OCI-LY7 (cell line): ENCODE measurements around the gene CASP4. TPM values are rescaled to one million over a fixed set of nuclear protein-coding genes. Genes with fewer than 3 reads are reported as not detected.

Experiments
- BruUV-seq: library from RNA; stranded (reverse); fragments of 400-500 nt; replicated peaks from 2 replicates; lab custom pipeline; 2021; lab: Mats Ljungman, UMichigan
- CTCF ChIA-PET: fragments of 300-600 bp; sonication (Branson Sonifier 250); formaldehyde crosslinking; loops from one replicate; lab custom pipeline; 2022; ENCODE audit warnings: antibody characterized with exemption; ENCODE audit not compliant: unreplicated experiment; lab: Charles Lee
- POLR2A ChIA-PET: fragments of 300-600 bp; sonication (Branson Sonifier 250); formaldehyde crosslinking; loops from one replicate; lab custom pipeline; 2022; ENCODE audit warnings: antibody characterized with exemption; lab: Charles Lee
- DNase-seq: peaks from one replicate; pipeline ENCODE4 v3.0.0-alpha.2; 2015; ENCODE audit warnings: low spot score
- H2AFZ ChIP-seq: fragments of 200-600 bp; sonication (generic), shearing (Covaris generic); 2 replicates; pipeline ENCODE4 v1.6.1; 2014; ENCODE audit warnings: mild to moderate bottlenecking, antibody characterized with exemption, low read length, moderate library complexity
- H3K27ac ChIP-seq: fragments of 200-600 bp; sonication (generic); 2 replicates; pipeline ENCODE4 v1.5.1; 2014; ENCODE audit warnings: mixed run types, low read depth, mild to moderate bottlenecking, moderate library complexity, low read length, inconsistent platforms; ENCODE audit not compliant: poor library complexity, severe bottlenecking
- H3K36me3 ChIP-seq: fragments of 200-600 bp; sonication (generic); 2 replicates; pipeline ENCODE4 v1.6.1; 2014; ENCODE audit warnings: mild to moderate bottlenecking, antibody characterized with exemption, low read length, moderate library complexity, mixed read lengths; ENCODE audit not compliant: insufficient read depth
- H3K4me1 ChIP-seq: fragments of 200-600 bp; sonication (generic); 2 replicates; pipeline ENCODE4 v1.5.1; 2014; ENCODE audit warnings: mild to moderate bottlenecking, low read length; ENCODE audit not compliant: insufficient read depth, poor library complexity, severe bottlenecking
- H3K4me2 ChIP-seq: fragments of 200-600 bp; sonication (generic); 2 replicates; pipeline ENCODE4 v1.6.1; 2014; ENCODE audit warnings: mild to moderate bottlenecking, low read length
- H3K4me3 ChIP-seq: fragments of 200-600 bp; sonication (generic); 2 replicates; pipeline ENCODE4 v1.5.1; 2014; ENCODE audit warnings: mild to moderate bottlenecking, low read depth, low read length; ENCODE audit not compliant: poor library complexity, severe bottlenecking
- H3K79me2 ChIP-seq: fragments of 200-600 bp; sonication (generic); 2 replicates; pipeline ENCODE4 v1.6.1; 2016; ENCODE audit warnings: low read depth, mild to moderate bottlenecking, low read length, moderate library complexity, mixed read lengths; ENCODE audit not compliant: insufficient read depth
- H3K9me2 ChIP-seq: fragments of 200-600 bp; sonication (generic); 2 replicates; pipeline ENCODE4 v1.6.1; 2016; ENCODE audit warnings: mild to moderate bottlenecking, low read length, mixed read lengths; ENCODE audit not compliant: insufficient read depth
- H3K9me3 ChIP-seq: fragments of 200-600 bp; sonication (generic); 2 replicates; pipeline ENCODE4 v1.6.1; 2014; ENCODE audit warnings: mild to moderate bottlenecking, mixed run types, low read length, mixed read lengths
- H4K20me1 ChIP-seq: fragments of 200-600 bp; sonication (generic); 2 replicates; pipeline ENCODE4 v1.6.1; 2014; ENCODE audit warnings: mild to moderate bottlenecking, antibody characterized with exemption, low read length, moderate library complexity, mixed read lengths; ENCODE audit not compliant: insufficient read depth
- CTCF ChIP-seq: fragments of 200-600 bp; sonication (generic); conservative IDR thresholded peaks from 2 replicates; pipeline ENCODE4 v1.5.1; 2014; ENCODE audit warnings: mild to moderate bottlenecking, antibody characterized with exemption, low read length, moderate library complexity, mixed read lengths
- EZH2phosphoT487 ChIP-seq: fragments of 200-600 bp; sonication (generic); IDR thresholded peaks from 2 replicates; pipeline ENCODE4 v1.6.1; 2018; ENCODE audit warnings: low read depth, borderline replicate concordance, mild to moderate bottlenecking, mixed run types, antibody characterized with exemption, low read length, moderate library complexity, mixed read lengths
- intact Hi-C: fragments of 100-400 bp; cut with micrococcal nuclease; formaldehyde crosslinking; loops from one replicate; pipeline ENCODE4 v1.10.0; 2022; ENCODE audit not compliant: unreplicated experiment
- total RNA-seq, 2 experiments: library from RNA; depleted of rRNA in 1 of 2; stranded (reverse); fragments of >200 nt in 1 of 2; shearing (Covaris generic) in 1 of 2; gene quantifications; 2 replicates each; pipeline ENCODE4 v1.2.3, GENCODE V29; 2014 to 2022

Gene CASP4
- total RNA-seq, 2 experiments from 2014 or later: 0.88 to 1.6 TPM

GRCh38 chr11:104916442-104916841 lies 51.9 kb downstream of the CASP4 start:
- BruUV-seq: no TSS peak
- H2AFZ ChIP-seq: no peak overlapping the region
- H3K36me3 ChIP-seq: no peaks in the 10 kb centered on the region
- DNase-seq: no peak
- no peaks in the 10 kb centered on the region for H3K79me2 ChIP-seq
- CTCF ChIA-PET: no interaction called here
- H3K9me3 ChIP-seq: no peaks in the 10 kb centered on the region
- no peak overlapping the region for H3K4me2 ChIP-seq
- TF ChIP-seq EZH2phosphoT487 (no peak), CTCF (no peak)
- intact Hi-C loops: no loop called here
- no peak overlapping the region for H3K4me3 ChIP-seq
- POLR2A ChIA-PET: no interaction called here
- H3K27ac ChIP-seq: no peak overlapping the region
- no peaks in the 10 kb centered on the region for H3K9me2 ChIP-seq
- H4K20me1 ChIP-seq: no peaks in the 10 kb centered on the region
- H3K4me1 ChIP-seq: no peaks in the 10 kb centered on the region

- H2AFZ ChIP-seq: no peak overlapping the region
- intact Hi-C loops: no loop called here
- CTCF ChIA-PET: no interaction called here
These were observed 56.3 kb downstream of the CASP4 start for GRCh38 chr11:104912102-104912501.

GRCh38 chr11:104908186-104908531 lies 60.2 kb downstream of the CASP4 start:
- CTCF ChIA-PET: no interaction called here
- no peaks in the 10 kb centered on the region for H3K4me1 ChIP-seq
- TF ChIP-seq EZH2phosphoT487 (no peak), CTCF (no peak)
- no peaks in the 10 kb centered on the region for H3K36me3 ChIP-seq
- H3K9me2 ChIP-seq: no peaks in the 10 kb centered on the region
- no peaks in the 10 kb centered on the region for H4K20me1 ChIP-seq
- POLR2A ChIA-PET: no interaction called here
- H3K4me3 ChIP-seq: no peak overlapping the region
- no peaks in the 10 kb centered on the region for H3K9me3 ChIP-seq
- H2AFZ ChIP-seq: no peak overlapping the region
- H3K27ac ChIP-seq: no peak overlapping the region
- DNase-seq: no peak
- H3K79me2 ChIP-seq: no peaks in the 10 kb centered on the region
- intact Hi-C loops: no loop called here
- no TSS peak for BruUV-seq
- H3K4me2 ChIP-seq: no peak overlapping the region

More at GRCh38 chr11:104912102-104912501, 56.3 kb downstream of the CASP4 start:
- H4K20me1 ChIP-seq: no peaks in the 10 kb centered on the region
- no peaks in the 10 kb centered on the region for H3K9me3 ChIP-seq
- H3K27ac ChIP-seq: no peak overlapping the region
- H3K9me2 ChIP-seq: no peaks in the 10 kb centered on the region
- H3K4me1 ChIP-seq: no peaks in the 10 kb centered on the region
- BruUV-seq: no TSS peak
- POLR2A ChIA-PET: interaction anchor here (0.6 kb wide), 1 partner anchor 318 kb away, joined by 3 read pairs; no protein-coding TSS in a partner anchor
- no peaks in the 10 kb centered on the region for H3K36me3 ChIP-seq
- no peaks in the 10 kb centered on the region for H3K79me2 ChIP-seq
- no peak for DNase-seq
- no peak overlapping the region for H3K4me3 ChIP-seq
- H3K4me2 ChIP-seq: no peak overlapping the region
- TF ChIP-seq EZH2phosphoT487 (no peak), CTCF (no peak)
